ENCODE measurements around the gene DUSP2.

GRCh38 chr2:96169868-96170507 is 24.7 kb upstream of the DUSP2 start:
- no peak for TF ChIP-seq CTCF (conservative IDR thresholded peaks at IDR 0.05 in 1 of 2, IDR thresholded peaks at IDR 0.05 in 1 of 2; ENCODE audit: low read depth in 1 of 2, low read length in 2 of 2)
- TF ChIP-seq EZH2 (IDR thresholded peaks at IDR 0.05; ENCODE audit: low read length, missing control alignments): no peak

Measured in fibroblast of lung (primary cell).